HG02973 (cell line): ENCODE data around the gene FHL3.

Experiments
- ATAC-seq: cut with Tn5 transposase; IDR thresholded peaks from one replicate; pipeline ENCODE4 v1.9.1; 2021; ENCODE audit warnings: moderate library complexity; ENCODE audit not compliant: unreplicated experiment

FHL3 gene

DNA sequence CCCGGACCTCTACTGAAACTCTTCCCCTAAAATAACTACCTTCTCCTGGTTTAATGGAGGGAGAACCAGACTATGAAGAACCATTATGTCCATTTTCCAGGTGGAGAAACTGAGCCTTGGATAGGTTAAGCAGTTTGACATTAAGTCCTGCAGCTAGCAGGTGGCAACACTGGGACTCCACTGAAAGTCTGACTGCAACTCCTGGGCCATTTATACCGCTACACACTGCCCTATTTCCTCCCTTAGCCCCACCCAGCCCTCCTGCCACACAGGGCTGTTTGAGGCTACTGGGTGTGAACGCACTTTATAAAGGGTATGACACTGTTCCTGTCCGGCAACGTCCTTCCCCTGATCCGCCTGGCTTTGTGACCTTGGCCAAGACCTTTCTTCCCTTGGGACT is 58.0 kb downstream of the FHL3 start:
- no peak for ATAC-seq
